Keratinocyte (primary cell): Measurements from ENCODE around the gene HOXA1. TPM values are rescaled to one million over a fixed set of nuclear protein-coding genes. Genes with fewer than 3 reads are reported as not detected.

ENCODE experiments used
- DNase-seq: peaks from one replicate; pipeline ENCODE4 v3.0.0-alpha.2; 2011; ENCODE audit warnings: low read depth, missing footprints, low spot score
- FAIRE-seq: peaks from 2 replicates; lab custom pipeline; 2011; peaks lifted over from hg19 to GRCh38; lab: Jason Lieb, UNC
- H2AFZ ChIP-seq: 2 replicates; pipeline ENCODE4 v1.6.0; 2012; ENCODE audit warnings: low read length, control low read depth, inconsistent platforms; ENCODE audit not compliant: control insufficient read depth
- H3K27ac ChIP-seq: 2 replicates; pipeline ENCODE4 v1.5.1; 2011; ENCODE audit warnings: low read length; ENCODE audit not compliant: control insufficient read depth, insufficient read depth
- H3K27me3 ChIP-seq: 3 replicates; pipeline ENCODE4 v1.6.0; 2011; ENCODE audit warnings: low read length; ENCODE audit not compliant: control insufficient read depth, insufficient read depth; ENCODE audit errors: extremely low read depth
- H3K36me3 ChIP-seq, 2 experiments: 2 replicates in 1 of 2; 3 replicates in 1 of 2; pipeline ENCODE4 v1.5.1; 2011; ENCODE audit warnings: low read length in 2 of 2, mild to moderate bottlenecking in 1 of 2; ENCODE audit not compliant: control insufficient read depth in 2 of 2, insufficient read depth in 2 of 2; ENCODE audit errors: extremely low read depth in 1 of 2
- H3K4me1 ChIP-seq: 3 replicates; pipeline ENCODE4 v1.5.1; 2011; ENCODE audit warnings: low read length; ENCODE audit not compliant: control insufficient read depth, insufficient read depth; ENCODE audit errors: extremely low read depth
- H3K4me2 ChIP-seq: 3 replicates; pipeline ENCODE4 v1.6.0; 2011; ENCODE audit warnings: low read depth, low read length; ENCODE audit not compliant: control insufficient read depth, insufficient read depth; ENCODE audit errors: extremely low read depth
- H3K4me3 ChIP-seq, 3 experiments: fragments of 200-600 bp in 1 of 3; sonication (generic) in 1 of 3; 2 replicates in 2 of 3; 3 replicates in 1 of 3; pipeline ENCODE4 v1.5.1; 2011 to 2016; ENCODE audit warnings: low read length in 3 of 3, mild to moderate bottlenecking in 3 of 3, control low read depth in 2 of 3, inconsistent platforms in 1 of 3, low read depth in 1 of 3, mixed read lengths in 1 of 3, mixed run types in 1 of 3, moderate library complexity in 1 of 3; ENCODE audit not compliant: control insufficient read depth in 2 of 3, insufficient read depth in 2 of 3; ENCODE audit errors: extremely low read depth in 1 of 3
- H3K79me2 ChIP-seq: 2 replicates; pipeline ENCODE4 v1.6.0; 2012; ENCODE audit warnings: low read length; ENCODE audit not compliant: control insufficient read depth, insufficient read depth
- H3K9ac ChIP-seq: 3 replicates; pipeline ENCODE4 v1.6.0; 2011; ENCODE audit warnings: low read length; ENCODE audit not compliant: control insufficient read depth, insufficient read depth; ENCODE audit errors: extremely low read depth
- H3K9me1 ChIP-seq: 3 replicates; pipeline ENCODE4 v1.6.0; 2011; ENCODE audit warnings: low read length; ENCODE audit not compliant: control insufficient read depth, insufficient read depth; ENCODE audit errors: extremely low read depth
- H3K9me3 ChIP-seq: 2 replicates; pipeline ENCODE4 v1.5.1; 2012; ENCODE audit warnings: low read depth, low read length; ENCODE audit not compliant: control insufficient read depth
- H4K20me1 ChIP-seq: 3 replicates; pipeline ENCODE4 v1.6.0; 2011; ENCODE audit warnings: low read length; ENCODE audit not compliant: control insufficient read depth, insufficient read depth; ENCODE audit errors: extremely low read depth
- CTCF ChIP-seq, 3 experiments: IDR thresholded peaks in 1 of 3; conservative IDR thresholded peaks in 1 of 3; optimal IDR thresholded peaks in 1 of 3; 2 replicates in 2 of 3; 3 replicates in 1 of 3; pipeline versions ENCODE3 to v1.5.1; 2011; ENCODE audit warnings: low read length in 3 of 3, mild to moderate bottlenecking in 3 of 3, moderate library complexity in 2 of 3, control low read depth in 1 of 3, inconsistent platforms in 1 of 3; ENCODE audit not compliant: insufficient read depth in 2 of 3; ENCODE audit errors: extremely low read depth in 1 of 3
- EZH2 ChIP-seq: IDR thresholded peaks from one replicate; pipeline ENCODE4 v1.6.1; 2012; ENCODE audit warnings: inconsistent platforms, mild to moderate bottlenecking, low read length, moderate library complexity
- dilution Hi-C: fragments of 300-500 bp; cut with MboI; formaldehyde crosslinking; loops from one replicate; pipeline ENCODE4 v1.7.0; 2020; ENCODE audit warnings: low sequenced_read_pairs; ENCODE audit not compliant: extremely low pct_ligation_motif_present
- polyA plus RNA-seq, 5 experiments: library from polyadenylated mRNA; depleted of rRNA in 3 of 5; stranded (reverse) in 3 of 5; stranded (forward) in 1 of 5; unstranded in 1 of 5; fragments of >200 nt; gene quantifications; 1 replicate in 1 of 5; 2 replicates in 3 of 5; 3 replicates in 1 of 5; pipeline versions ENCODE4 v1.2.1 to v1.2.3, GENCODE V29; 2011 to 2012; ENCODE audit warnings: missing spikeins in 2 of 5, low read depth in 1 of 5, low replicate concordance in 1 of 5

HOXA1 gene
- polyA plus RNA-seq, 1 donor (not counting 4 experiments of a cell fraction or from before 2014, with no cell fraction given) = 11.9 TPM

- Histone ChIP-seq H3K4me3 (no peak overlapping the region), H3K9me3 (no peaks in the 10 kb centered on the region)
- DNase-seq = no peak
Measured at GRCh38 chr7:27051451-27051850, 44.3 kb downstream of the HOXA1 start.

GRCh38 chr7:27048438-27048837 lies 47.4 kb downstream of the HOXA1 start:
- no peak for FAIRE-seq
- Histone ChIP-seq H3K27ac (no peak overlapping the region), H3K4me2 (no peak overlapping the region)

More at GRCh38 chr7:27051451-27051850, 44.3 kb downstream of the HOXA1 start:
- H3K4me1 ChIP-seq = peaks cover 9% of the 10 kb centered on the region
- TF ChIP-seq EZH2 (no peak), CTCF (optimal IDR thresholded peaks at IDR 0.05 in 1 of 3, IDR thresholded peaks at IDR 0.05 in 1 of 3, conservative IDR thresholded peaks at IDR 0.05 in 1 of 3; ENCODE audit: extremely low read depth in 1 of 3, insufficient read depth in 2 of 3, low read length in 3 of 3) (no peak)
- no peaks in the 10 kb centered on the region for H3K79me2 ChIP-seq
- no peak overlapping the region for H3K27ac ChIP-seq
- H3K9ac ChIP-seq = no peak overlapping the region
- dilution Hi-C loops = no loop called here
- no peak overlapping the region for H3K4me2 ChIP-seq
- H3K9me1 ChIP-seq = no peaks in the 10 kb centered on the region
- no peak for FAIRE-seq
- no peaks in the 10 kb centered on the region for H3K36me3 ChIP-seq
- H4K20me1 ChIP-seq = no peaks in the 10 kb centered on the region
- H3K27me3 ChIP-seq = no peaks in the 10 kb centered on the region
- no peak overlapping the region for H2AFZ ChIP-seq

More at GRCh38 chr7:27048438-27048837, 47.4 kb downstream of the HOXA1 start:
- dilution Hi-C loops = no loop called here
- H3K9me1 ChIP-seq = no peaks in the 10 kb centered on the region
- no peaks in the 10 kb centered on the region for H3K9me3 ChIP-seq
- no peaks in the 10 kb centered on the region for H3K79me2 ChIP-seq
- DNase-seq = no peak
- peaks cover 11% of the 10 kb centered on the region for H3K4me1 ChIP-seq
- H3K4me3 ChIP-seq = no peak overlapping the region
- H4K20me1 ChIP-seq = no peaks in the 10 kb centered on the region
- no peak overlapping the region for H3K9ac ChIP-seq
- TF ChIP-seq EZH2 (no peak), CTCF (optimal IDR thresholded peaks at IDR 0.05 in 1 of 3, IDR thresholded peaks at IDR 0.05 in 1 of 3, conservative IDR thresholded peaks at IDR 0.05 in 1 of 3; ENCODE audit: extremely low read depth in 1 of 3, insufficient read depth in 2 of 3, low read length in 3 of 3) (no peak)
- no peaks in the 10 kb centered on the region for H3K27me3 ChIP-seq
- H3K36me3 ChIP-seq = no peaks in the 10 kb centered on the region
- H2AFZ ChIP-seq = no peak overlapping the region
